ENCODE results near the gene ZNF436. TPM values are rescaled to one million over a fixed set of nuclear protein-coding genes. Genes with fewer than 3 reads are reported as not detected.

Gene ZNF436
- total and polyA plus RNA-seq, 11 donors = 3.1 to 29.8 (median 12.1) TPM

DNA sequence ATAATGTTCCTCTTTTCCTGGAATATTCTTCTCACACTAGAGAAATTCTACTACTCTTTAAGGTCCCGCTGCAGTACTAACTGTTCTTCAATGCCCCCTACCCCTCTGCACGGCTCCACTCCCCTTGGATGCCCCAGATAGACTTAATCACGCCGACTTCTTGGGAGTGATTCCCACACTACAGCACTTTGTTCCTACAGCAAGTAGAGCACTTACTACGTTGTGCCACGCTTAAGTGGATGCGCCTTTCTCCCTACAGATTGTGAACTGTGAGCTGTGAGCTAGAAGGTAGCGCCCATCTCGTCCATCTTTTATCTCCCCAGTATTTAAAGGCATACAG, 2.2 kb downstream of the ZNF436 start:
- no peak for TF ChIP-seq POLR2A (IDR thresholded peaks at IDR 0.05)
- TF ChIP-seq, protein P1, sequence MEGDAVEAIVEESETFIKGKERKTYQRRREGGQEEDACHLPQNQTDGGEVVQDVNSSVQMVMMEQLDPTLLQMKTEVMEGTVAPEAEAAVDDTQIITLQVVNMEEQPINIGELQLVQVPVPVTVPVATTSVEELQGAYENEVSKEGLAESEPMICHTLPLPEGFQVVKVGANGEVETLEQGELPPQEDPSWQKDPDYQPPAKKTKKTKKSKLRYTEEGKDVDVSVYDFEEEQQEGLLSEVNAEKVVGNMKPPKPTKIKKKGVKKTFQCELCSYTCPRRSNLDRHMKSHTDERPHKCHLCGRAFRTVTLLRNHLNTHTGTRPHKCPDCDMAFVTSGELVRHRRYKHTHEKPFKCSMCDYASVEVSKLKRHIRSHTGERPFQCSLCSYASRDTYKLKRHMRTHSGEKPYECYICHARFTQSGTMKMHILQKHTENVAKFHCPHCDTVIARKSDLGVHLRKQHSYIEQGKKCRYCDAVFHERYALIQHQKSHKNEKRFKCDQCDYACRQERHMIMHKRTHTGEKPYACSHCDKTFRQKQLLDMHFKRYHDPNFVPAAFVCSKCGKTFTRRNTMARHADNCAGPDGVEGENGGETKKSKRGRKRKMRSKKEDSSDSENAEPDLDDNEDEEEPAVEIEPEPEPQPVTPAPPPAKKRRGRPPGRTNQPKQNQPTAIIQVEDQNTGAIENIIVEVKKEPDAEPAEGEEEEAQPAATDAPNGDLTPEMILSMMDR (IDR thresholded peaks at IDR 0.05) = no peak
- intact Hi-C loops (cut with DNase I) = loop anchor here in 5 of 10 donors (2.0 to 10.0 kb wide), 3 partner anchors 23 to 117 kb away; partner anchors contain the start of genes ASAP3 (in 1 of the 5) and HNRNPR (in 1 of the 5)
- 60 to 71% (median 65%) methylated on average over 9 of the region's 9 CpGs for WGBS, 4 donors
- Histone ChIP-seq H3K9me3 (peaks cover 0 to 44% (median 24%) of the 10 kb centered on the region in 12 donors), H3K27ac (peak overlapping the region; percentile 65 to 100 (median 98)), H3K27me3 (no peaks in the 10 kb centered on the region), H3K36me3 (peaks cover 7 to 54% (median 45%) of the 10 kb centered on the region in 9 donors), H3K4me3 (peak overlapping the region; percentile 58 to 100 (median 87)), H3K4me1 (peaks cover 17 to 47% (median 36%) of the 10 kb centered on the region in 12 donors)
- ATAC-seq (no peak), DNase-seq (no peak)

DNA sequence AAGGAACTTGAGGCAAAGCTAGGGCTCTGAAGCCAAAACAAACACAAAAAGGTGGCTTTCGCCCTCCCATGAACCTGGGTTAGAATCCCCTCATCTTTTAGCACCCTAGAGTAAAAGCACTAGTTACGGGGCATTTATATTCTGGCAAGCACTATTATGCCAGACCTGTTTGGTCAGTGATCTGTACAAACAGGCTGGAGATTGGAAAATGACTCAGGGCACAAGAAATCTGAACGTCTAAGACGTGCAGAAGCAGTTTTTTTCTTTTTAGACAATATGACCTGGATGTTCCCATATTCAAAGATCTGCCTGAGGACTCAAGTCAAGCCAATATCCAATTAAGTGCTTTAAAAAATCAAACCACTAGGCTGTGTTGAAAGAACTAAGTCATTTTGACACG, 3.0 kb downstream of the ZNF436 start:
- peaks cover 13 to 40% (median 30%) of the 10 kb centered on the region in 12 donors for H3K4me1 ChIP-seq
- peaks cover 0 to 53% (median 32%) of the 10 kb centered on the region in 12 donors for H3K9me3 ChIP-seq
- DNase-seq (no peak), ATAC-seq (no peak)
- no peaks in the 10 kb centered on the region for H3K27me3 ChIP-seq
- TF ChIP-seq, protein P1 (IDR thresholded peaks at IDR 0.05) = no peak
- no peak for TF ChIP-seq POLR2A (IDR thresholded peaks at IDR 0.05)
- intact Hi-C loops (cut with DNase I) = loop anchor here in 5 of 10 donors (2.0 to 10.0 kb wide), 3 partner anchors 22 to 118 kb away; partner anchors contain the start of genes ASAP3 (in 1 of the 5) and HNRNPR (in 1 of the 5)
- H3K27ac ChIP-seq = peak overlapping the region in 1 of 12 donors; percentile 98
- peaks cover 15 to 62% (median 53%) of the 10 kb centered on the region in 9 donors for H3K36me3 ChIP-seq
- H3K4me3 ChIP-seq = peak overlapping the region in 3 of 12 donors; percentile 66 to 100 (median 96)
- WGBS, 4 donors = 79 to 85% (median 82%) methylated on average over 5 of the region's 5 CpGs

DNA sequence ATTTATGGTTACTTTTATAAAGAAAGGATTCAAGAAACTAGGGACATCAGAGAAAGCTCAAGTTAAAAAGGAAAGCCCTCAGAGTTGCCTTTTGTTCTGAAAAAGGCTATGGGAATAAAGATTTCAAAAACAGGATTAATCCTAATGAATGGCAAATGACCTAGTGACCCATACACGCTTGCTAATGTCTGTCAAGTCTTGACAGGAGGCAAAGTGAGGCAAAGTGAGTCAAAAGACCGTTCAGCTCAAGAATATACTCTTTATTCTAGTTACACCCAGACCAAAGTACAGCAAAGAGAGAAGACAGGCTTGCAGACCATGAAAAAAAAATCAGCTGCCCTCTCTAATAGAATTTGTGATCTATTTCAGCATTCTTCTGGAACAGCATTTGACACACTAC, 3.5 kb downstream of the ZNF436 start:
- Histone ChIP-seq H3K4me1 (peaks cover 10 to 35% (median 25%) of the 10 kb centered on the region in 12 donors), H3K4me3 (no peak overlapping the region), H3K27ac (no peak overlapping the region), H3K27me3 (no peaks in the 10 kb centered on the region), H3K36me3 (peaks cover 20 to 67% (median 58%) of the 10 kb centered on the region in 9 donors), H3K9me3 (peaks cover 0 to 57% (median 37%) of the 10 kb centered on the region in 12 donors)
- WGBS, 4 donors = 85 to 99% (median 90%) methylated on average over 2 of the region's 2 CpGs
- no peak for ATAC-seq
- DNase-seq = no peak
- TF ChIP-seq, protein P1 (IDR thresholded peaks at IDR 0.05) = no peak
- no peak for TF ChIP-seq POLR2A (IDR thresholded peaks at IDR 0.05)
- intact Hi-C loops (cut with DNase I) = loop anchor here in 5 of 10 donors (2.0 to 10.0 kb wide), 3 partner anchors 21 to 119 kb away; partner anchors contain the start of genes ASAP3 (in 1 of the 5) and HNRNPR (in 1 of the 5)

DNA sequence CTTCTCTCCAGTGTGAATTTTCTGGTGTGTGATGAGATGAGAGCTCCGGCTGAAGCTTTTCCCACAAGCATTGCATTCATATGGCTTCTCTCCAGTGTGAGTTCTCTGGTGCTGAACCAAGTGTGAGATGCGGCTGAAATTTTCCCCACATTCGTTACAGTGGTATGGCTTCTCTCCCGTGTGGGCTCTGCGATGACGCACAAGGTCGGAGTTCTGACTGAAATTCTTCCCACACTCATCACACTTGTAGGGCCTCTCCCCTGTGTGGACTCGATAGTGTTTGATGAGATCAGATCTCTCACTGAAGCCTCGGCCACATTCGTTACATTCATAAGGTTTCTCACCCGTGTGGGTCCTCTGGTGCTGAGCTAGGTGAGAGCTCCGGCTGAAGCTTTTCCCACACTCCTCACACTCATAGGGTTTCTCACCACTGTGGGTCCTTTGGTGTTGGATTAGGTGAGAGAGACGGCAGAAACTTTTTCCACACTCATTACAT, 7.4 kb downstream of the ZNF436 start:
- Histone ChIP-seq H3K27me3 (no peaks in the 10 kb centered on the region), H3K27ac (no peak overlapping the region), H3K4me1 (peaks cover 0 to 20% (median 8%) of the 10 kb centered on the region in 12 donors), H3K9me3 (peaks cover 0 to 90% (median 52%) of the 10 kb centered on the region in 12 donors), H3K36me3 (peaks cover 27 to 93% (median 81%) of the 10 kb centered on the region in 9 donors), H3K4me3 (no peak overlapping the region)
- TF ChIP-seq, protein P1 (IDR thresholded peaks at IDR 0.05) = no peak
- no peak for TF ChIP-seq POLR2A (IDR thresholded peaks at IDR 0.05)
- 98% methylated on average over 13 of the region's 13 CpGs for WGBS, 4 donors
- DNase-seq = no peak
- ATAC-seq = no peak
- intact Hi-C loops (cut with DNase I) = loop anchor here in 1 of 10 donors (10.0 kb wide), 1 partner anchor 123 kb away; the partner anchor contains the start of gene ASAP3
